ENCODE data around the gene RICTOR. TPM values are rescaled to one million over a fixed set of nuclear protein-coding genes. Genes with fewer than 3 reads are reported as not detected.
"Not testable (repeated sequence)": the region's sequence is repeated elsewhere in the genome, so short reads cannot be mapped to it uniquely, and the experiment has no call there.

The RICTOR gene
- total RNA-seq, 2 experiments from 2014 or later = 23.2 to 28.5 TPM

DNA sequence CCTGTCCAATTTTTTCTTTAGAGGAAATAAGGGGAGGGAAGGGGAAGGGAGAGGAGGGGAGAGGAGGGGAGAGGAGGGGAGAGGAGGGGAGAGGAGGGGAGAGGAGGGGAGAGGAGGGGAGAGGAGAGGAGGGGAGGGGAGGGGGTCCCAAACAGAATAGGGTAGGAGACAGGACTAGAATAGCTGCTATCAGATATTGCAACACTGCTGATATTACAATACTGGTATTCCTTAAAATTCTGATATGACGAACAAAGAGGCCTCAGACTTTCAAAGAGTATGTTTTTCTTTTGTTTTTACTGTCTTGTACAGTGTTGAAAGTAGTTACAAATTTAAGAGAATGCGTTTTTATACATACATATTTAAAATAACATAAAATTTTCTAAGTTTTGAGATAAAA is 67.5 kb downstream of the RICTOR start:
- H3K27me3 Mint-ChIP-seq = no peaks in the 10 kb centered on the region
- H3K9me3 Mint-ChIP-seq (ENCODE audit: low read depth) = peaks cover 10% of the 10 kb centered on the region
- no peak overlapping the region for H3K4me3 Mint-ChIP-seq
- ChIA-PET CTCF (interaction anchor here (1.5 kb wide), 1 partner anchor 61 kb away, joined by 4 read pairs; no protein-coding TSS in a partner anchor), POLR2A (no interaction called here)
- H3K27ac Mint-ChIP-seq = no peak overlapping the region
- peaks cover 42% of the 10 kb centered on the region for H3K4me1 Mint-ChIP-seq
- intact Hi-C loops (cut with DNase I, micrococcal nuclease) = loop anchor here (5.0 to 10.0 kb wide), 3 partner anchors 66 to 558 kb away; partner anchors contain the start of gene RICTOR (in 2 of the 2)
- DNase-seq (no peak), ATAC-seq (no peak)
- H3K36me3 Mint-ChIP-seq (ENCODE audit: low read depth) = peaks cover 34% of the 10 kb centered on the region

DNA sequence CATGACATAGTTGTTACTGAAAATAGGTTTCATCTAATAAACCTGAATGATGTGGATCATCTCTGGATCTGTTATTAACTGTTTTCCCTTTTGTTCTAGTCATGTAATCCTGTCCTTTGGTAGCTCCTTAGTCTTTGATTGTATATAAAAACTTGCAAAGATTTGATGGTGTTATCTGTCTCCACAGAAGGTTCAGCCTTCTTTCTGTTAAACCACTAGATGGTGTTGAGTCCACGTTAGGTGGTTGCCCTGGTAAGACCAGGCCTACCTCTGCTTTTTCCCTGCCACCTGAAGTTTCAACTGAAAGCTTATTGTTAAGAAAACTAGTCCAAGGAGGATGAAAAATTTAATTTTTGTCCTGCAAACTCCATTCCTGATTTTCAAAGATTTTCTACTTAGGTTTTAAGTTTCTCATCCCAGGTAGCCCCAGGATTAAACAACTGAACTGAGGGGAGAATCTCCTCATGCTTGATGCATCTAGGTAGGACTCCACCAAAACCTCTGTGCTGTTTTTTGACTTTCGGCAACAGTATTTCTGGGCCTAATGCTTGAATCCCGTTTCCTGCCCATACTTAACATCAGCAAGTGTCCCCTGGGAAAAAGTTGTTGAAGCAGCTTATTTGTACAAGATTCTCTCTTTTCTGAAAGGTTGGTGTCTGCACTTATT is 68.5 kb downstream of the RICTOR start:
- intact Hi-C loops (cut with DNase I, micrococcal nuclease) = loop anchor here (5.0 to 10.0 kb wide), 3 partner anchors 67 to 559 kb away; partner anchors contain the start of gene RICTOR (in 2 of the 2)
- no peak overlapping the region for H3K27ac Mint-ChIP-seq
- H3K9me3 Mint-ChIP-seq (ENCODE audit: low read depth) = peaks cover 7% of the 10 kb centered on the region
- DNase-seq (peak; percentile 13), ATAC-seq (peak; percentile 60)
- H3K36me3 Mint-ChIP-seq (ENCODE audit: low read depth) = peaks cover 27% of the 10 kb centered on the region
- no peaks in the 10 kb centered on the region for H3K27me3 Mint-ChIP-seq
- ChIA-PET POLR2A (no interaction called here), CTCF (interaction anchor here (0.8 to 2.2 kb wide), 5 partner anchors 9 to 277 kb away, joined by 3 to 12 read pairs (median 4); no protein-coding TSS in a partner anchor)
- peaks cover 51% of the 10 kb centered on the region for H3K4me1 Mint-ChIP-seq
- H3K4me3 Mint-ChIP-seq = no peak overlapping the region

DNA sequence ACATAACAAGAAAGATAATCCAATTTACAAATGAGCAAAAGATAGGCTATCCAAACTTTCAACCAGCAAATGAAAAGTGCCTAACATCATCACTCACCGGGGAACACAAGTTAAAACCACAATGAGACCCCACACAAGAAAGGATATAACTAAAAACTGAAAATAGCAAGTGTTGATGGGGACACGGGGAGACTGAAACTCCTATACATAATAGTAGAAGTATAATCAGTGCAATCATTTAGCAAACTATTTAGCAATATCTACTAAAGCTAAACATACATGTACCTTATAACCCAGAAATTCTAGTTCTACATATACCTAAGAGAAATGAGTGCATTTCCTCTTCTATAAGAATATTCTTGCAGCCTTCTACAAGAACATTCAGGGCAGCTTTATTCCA is 72.5 kb downstream of the RICTOR start:
- Mint-ChIP-seq H3K4me3 (no peak overlapping the region), H3K9me3 (ENCODE audit: low read depth) (peaks cover 6% of the 10 kb centered on the region), H3K4me1 (peaks cover 53% of the 10 kb centered on the region), H3K27ac (no peak overlapping the region), H3K36me3 (ENCODE audit: low read depth) (peaks cover 34% of the 10 kb centered on the region), H3K27me3 (no peaks in the 10 kb centered on the region)
- POLR2A ChIA-PET = interaction anchor here (0.7 kb wide), 2 partner anchors 68 to 283 kb away, joined by 3 to 4 read pairs; no protein-coding TSS in a partner anchor
- no peak for DNase-seq
- peak; percentile 33 for ATAC-seq
- intact Hi-C loops (cut with DNase I, micrococcal nuclease) = loop anchor here (5.0 to 10.0 kb wide), 2 partner anchors 281 to 563 kb away; no protein-coding TSS in a partner anchor
- CTCF ChIA-PET = no interaction called here

DNA sequence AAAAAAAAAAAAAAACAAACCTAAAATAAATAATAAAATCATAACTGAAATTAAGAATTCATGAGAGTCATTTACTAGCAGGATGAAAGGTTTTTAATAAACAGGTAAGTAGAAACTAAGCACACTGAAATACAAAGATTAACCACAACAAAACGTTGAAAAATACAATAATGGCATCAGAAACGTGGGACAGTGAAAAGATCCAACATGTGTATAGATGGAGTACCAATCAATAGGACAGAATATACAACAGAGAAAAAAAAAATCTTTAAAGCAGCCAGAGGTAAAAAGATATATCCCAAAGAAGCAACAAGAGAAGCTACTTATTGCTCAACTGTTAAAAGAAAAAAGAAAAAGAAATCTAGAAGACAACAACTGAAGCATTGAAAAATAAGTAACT is 75.2 kb downstream of the RICTOR start:
- intact Hi-C loops (cut with DNase I, micrococcal nuclease) = no loop called here
- H3K27me3 Mint-ChIP-seq = no peaks in the 10 kb centered on the region
- DNase-seq (no peak), ATAC-seq (no peak)
- CTCF ChIA-PET = interaction anchor here (0.7 kb wide), 1 partner anchor 82 kb away, joined by 3 read pairs; no protein-coding TSS in a partner anchor
- peaks cover 37% of the 10 kb centered on the region for H3K4me1 Mint-ChIP-seq
- peaks cover 36% of the 10 kb centered on the region for H3K36me3 Mint-ChIP-seq (ENCODE audit: low read depth)
- no peak overlapping the region for H3K4me3 Mint-ChIP-seq
- H3K9me3 Mint-ChIP-seq (ENCODE audit: low read depth) = peaks cover 6% of the 10 kb centered on the region
- POLR2A ChIA-PET = no interaction called here
- no peak overlapping the region for H3K27ac Mint-ChIP-seq

DNA sequence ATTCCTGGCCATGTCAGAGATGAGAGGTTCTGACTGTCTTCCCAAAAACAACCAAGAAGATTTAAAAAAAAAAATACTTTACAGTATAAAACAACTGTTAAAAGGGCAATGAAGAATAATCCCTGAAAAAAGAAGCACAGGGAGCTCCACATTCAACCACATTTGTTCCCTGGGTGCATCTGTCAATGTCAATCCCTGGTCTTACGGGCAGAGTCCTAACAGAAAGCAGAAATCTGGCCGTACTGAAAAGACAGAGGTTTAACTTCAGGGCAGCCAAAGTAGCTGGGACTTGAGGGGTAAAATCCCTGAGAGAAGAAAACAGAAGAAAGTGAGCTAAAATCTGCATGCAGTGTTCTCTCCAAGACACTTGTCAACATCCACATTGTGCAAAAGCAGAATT is 76.6 kb downstream of the RICTOR start:
- ChIA-PET POLR2A (no interaction called here), CTCF (interaction anchor here (0.6 to 1.1 kb wide), 5 partner anchors 74 to 220 kb away, joined by 3 to 4 read pairs (median 3); no protein-coding TSS in a partner anchor)
- Mint-ChIP-seq H3K27me3 (no peaks in the 10 kb centered on the region), H3K27ac (no peak overlapping the region), H3K36me3 (ENCODE audit: low read depth) (peaks cover 37% of the 10 kb centered on the region), H3K4me3 (no peak overlapping the region), H3K4me1 (peaks cover 29% of the 10 kb centered on the region), H3K9me3 (ENCODE audit: low read depth) (peaks cover 6% of the 10 kb centered on the region)
- DNase-seq (no peak), ATAC-seq (no peak)
- intact Hi-C loops (cut with DNase I, micrococcal nuclease) = no loop called here

DNA sequence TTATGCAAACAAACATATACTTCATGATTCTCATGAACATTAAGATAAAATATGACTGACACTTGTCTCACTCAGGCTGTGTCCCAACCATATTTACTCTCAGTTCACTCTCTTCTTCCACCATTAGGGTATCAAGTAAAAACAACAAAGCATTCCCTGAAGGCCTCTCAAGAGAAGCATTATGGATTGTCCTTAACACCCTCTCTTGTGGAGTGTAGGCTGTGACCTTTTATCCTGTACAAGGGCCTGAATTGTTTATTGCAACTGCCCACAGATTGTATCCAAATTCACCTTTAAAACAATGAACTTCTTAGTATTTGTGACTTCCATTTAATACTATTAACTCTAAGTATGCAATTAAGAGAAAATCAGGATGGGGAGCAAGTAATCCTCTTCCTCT is 78.1 kb downstream of the RICTOR start:
- no peak overlapping the region for H3K27ac Mint-ChIP-seq
- CTCF ChIA-PET = interaction anchor here (0.7 kb wide), 1 partner anchor 124 kb away, joined by 3 read pairs; no protein-coding TSS in a partner anchor
- peaks cover 31% of the 10 kb centered on the region for H3K36me3 Mint-ChIP-seq (ENCODE audit: low read depth)
- intact Hi-C loops (cut with DNase I, micrococcal nuclease) = no loop called here
- no peak overlapping the region for H3K4me3 Mint-ChIP-seq
- DNase-seq (no peak), ATAC-seq (no peak)
- peaks cover 6% of the 10 kb centered on the region for H3K9me3 Mint-ChIP-seq (ENCODE audit: low read depth)
- H3K4me1 Mint-ChIP-seq = peaks cover 14% of the 10 kb centered on the region
- H3K27me3 Mint-ChIP-seq = no peaks in the 10 kb centered on the region
- POLR2A ChIA-PET = no interaction called here

DNA sequence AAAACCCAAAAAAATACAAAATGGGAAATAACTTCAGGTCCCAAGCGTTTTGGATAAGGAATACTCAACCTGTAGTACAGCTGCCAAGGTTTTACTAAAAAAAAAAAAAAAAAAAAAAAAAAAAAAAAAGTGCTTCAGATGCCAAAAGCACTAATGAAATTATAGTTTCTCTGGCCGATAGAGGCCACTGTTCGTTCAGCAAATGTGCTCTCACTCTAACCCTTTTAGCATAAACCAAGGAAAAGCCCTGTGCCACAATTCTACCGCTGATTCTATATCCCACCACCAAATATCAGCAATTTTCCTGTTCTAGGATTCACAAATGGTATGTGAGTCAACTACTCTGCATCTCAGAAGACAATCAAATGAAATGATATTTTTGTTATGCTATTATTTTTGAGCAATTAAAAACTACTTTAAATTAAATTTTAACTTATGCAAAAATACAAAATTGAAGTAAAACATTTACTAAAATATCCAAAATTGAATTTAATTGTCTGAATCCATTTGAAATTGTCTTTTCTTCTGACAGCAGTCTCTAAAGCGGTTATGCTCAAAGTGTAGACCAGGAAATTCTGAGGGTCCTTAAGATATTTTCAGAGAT is 79.8 kb downstream of the RICTOR start:
- Mint-ChIP-seq H3K9me3 (ENCODE audit: low read depth) (peaks cover 4% of the 10 kb centered on the region), H3K36me3 (ENCODE audit: low read depth) (peaks cover 32% of the 10 kb centered on the region), H3K4me1 (peaks cover 4% of the 10 kb centered on the region), H3K4me3 (no peak overlapping the region), H3K27ac (no peak overlapping the region), H3K27me3 (no peaks in the 10 kb centered on the region)
- intact Hi-C loops (cut with DNase I, micrococcal nuclease) = loop anchor here in 1 of 2 experiments (5.0 kb wide), 1 partner anchor 198 kb away; no protein-coding TSS in a partner anchor
- CTCF ChIA-PET = interaction anchor here (1.4 kb wide), 1 partner anchor 85 kb away, joined by 6 read pairs; no protein-coding TSS in a partner anchor
- ATAC-seq (peak; percentile 36), DNase-seq (peak; percentile 31)
- POLR2A ChIA-PET = no interaction called here

DNA sequence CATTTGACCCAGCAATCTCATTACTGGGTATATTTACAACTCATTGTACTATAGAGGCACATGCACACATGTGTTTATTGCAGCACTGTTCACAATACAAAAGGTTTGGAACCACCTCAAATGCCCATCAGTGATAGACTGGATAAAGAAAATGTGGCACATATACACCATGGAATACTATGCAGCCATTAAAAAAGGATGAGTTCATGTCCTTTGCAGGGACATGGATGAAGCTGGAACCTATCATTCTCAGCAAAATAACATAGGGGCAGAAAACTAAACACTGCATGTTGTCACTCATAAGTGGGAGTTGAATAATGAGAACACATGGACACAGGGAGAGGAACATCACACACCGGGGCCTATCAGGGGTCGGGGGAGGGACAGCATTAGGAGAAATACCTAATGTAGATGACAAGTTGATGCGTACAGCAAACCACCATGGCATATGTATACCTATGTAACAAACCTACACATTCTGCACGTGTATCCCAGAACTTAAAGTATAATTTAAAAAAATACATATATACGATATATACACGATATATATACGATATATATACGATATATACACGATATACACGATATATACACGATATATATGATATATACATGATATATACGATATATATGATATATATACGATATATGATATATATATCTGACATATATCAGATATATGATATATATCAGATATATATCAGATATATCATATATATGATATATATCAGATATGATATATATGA is 84.1 kb downstream of the RICTOR start:
- H3K4me3 Mint-ChIP-seq; H3K9me3 Mint-ChIP-seq (ENCODE audit: low read depth); H3K4me1 Mint-ChIP-seq; ATAC-seq; CTCF ChIA-PET; DNase-seq; H3K27ac Mint-ChIP-seq; H3K27me3 Mint-ChIP-seq; POLR2A ChIA-PET: not testable (repeated sequence)
- peaks cover 50% of the 10 kb centered on the region for H3K36me3 Mint-ChIP-seq (ENCODE audit: low read depth)
- intact Hi-C loops (cut with DNase I, micrococcal nuclease) = loop anchor here in 1 of 2 experiments (5.0 kb wide), 1 partner anchor 202 kb away; no protein-coding TSS in a partner anchor

DNA sequence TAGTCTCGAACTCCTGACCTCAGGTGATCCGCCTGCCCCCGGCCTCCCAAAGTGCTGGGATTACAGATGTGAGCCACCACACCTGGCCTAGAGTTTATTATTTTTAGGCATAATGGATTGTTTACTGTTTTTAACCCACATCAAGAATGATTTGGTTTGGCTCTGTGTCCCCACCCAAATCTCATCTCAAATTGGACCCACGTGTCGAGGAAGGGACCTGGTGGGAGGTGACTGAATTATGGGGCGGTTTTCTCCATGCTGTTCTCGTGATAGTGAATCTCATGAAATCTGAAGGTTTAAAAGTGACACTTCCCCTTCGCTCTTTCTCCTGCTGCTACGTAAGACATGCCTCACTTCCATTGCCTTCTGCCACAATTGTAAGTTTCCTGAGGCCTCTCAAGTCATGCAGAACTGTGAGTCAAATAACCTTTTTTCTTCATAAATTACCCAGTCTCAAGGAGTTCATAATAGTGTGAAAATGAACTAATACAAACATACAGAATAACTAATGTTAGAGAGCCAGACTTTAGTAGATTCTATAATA is 88.2 kb downstream of the RICTOR start:
- CTCF ChIA-PET = no interaction called here
- POLR2A ChIA-PET = no interaction called here
- DNase-seq = no peak
- Mint-ChIP-seq H3K27me3 (no peaks in the 10 kb centered on the region), H3K36me3 (ENCODE audit: low read depth) (peaks cover 41% of the 10 kb centered on the region), H3K4me3 (no peak overlapping the region), H3K4me1 (peaks cover 2% of the 10 kb centered on the region), H3K9me3 (ENCODE audit: low read depth) (peaks cover 10% of the 10 kb centered on the region), H3K27ac (no peak overlapping the region)
- intact Hi-C loops (cut with DNase I, micrococcal nuclease) = no loop called here
- ATAC-seq = no peak

DNA sequence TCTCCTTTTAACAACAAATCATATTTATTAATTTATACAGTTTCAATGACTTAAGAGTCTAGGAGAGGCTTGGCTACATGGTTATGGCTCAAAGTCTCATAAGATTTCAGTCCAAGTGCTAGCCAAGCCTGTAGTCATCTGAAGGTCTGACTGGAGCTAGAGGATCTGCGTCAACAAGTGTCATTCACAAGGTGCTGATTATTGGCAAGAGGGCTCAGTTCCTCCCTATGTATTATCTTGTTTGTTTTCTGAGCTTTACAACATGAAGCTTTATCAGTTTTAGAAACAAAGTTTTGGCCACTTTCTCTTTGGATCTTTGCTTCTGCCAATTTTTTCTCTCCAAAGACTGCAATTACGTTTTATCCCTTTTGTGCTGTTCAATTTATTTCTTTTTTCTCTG is 94.7 kb downstream of the RICTOR start:
- no peaks in the 10 kb centered on the region for H3K9me3 Mint-ChIP-seq (ENCODE audit: low read depth)
- ATAC-seq = no peak
- H3K36me3 Mint-ChIP-seq (ENCODE audit: low read depth) = peaks cover 5% of the 10 kb centered on the region
- POLR2A ChIA-PET = no interaction called here
- DNase-seq = no peak
- peaks cover 3% of the 10 kb centered on the region for H3K4me1 Mint-ChIP-seq
- CTCF ChIA-PET = interaction anchor here (0.5 to 0.6 kb wide), 3 partner anchors 25 to 633 kb away, joined by 3 to 6 read pairs (median 3); no protein-coding TSS in a partner anchor
- no peak overlapping the region for H3K4me3 Mint-ChIP-seq
- no peaks in the 10 kb centered on the region for H3K27me3 Mint-ChIP-seq
- H3K27ac Mint-ChIP-seq = no peak overlapping the region
- intact Hi-C loops (cut with DNase I, micrococcal nuclease) = no loop called here

DNA sequence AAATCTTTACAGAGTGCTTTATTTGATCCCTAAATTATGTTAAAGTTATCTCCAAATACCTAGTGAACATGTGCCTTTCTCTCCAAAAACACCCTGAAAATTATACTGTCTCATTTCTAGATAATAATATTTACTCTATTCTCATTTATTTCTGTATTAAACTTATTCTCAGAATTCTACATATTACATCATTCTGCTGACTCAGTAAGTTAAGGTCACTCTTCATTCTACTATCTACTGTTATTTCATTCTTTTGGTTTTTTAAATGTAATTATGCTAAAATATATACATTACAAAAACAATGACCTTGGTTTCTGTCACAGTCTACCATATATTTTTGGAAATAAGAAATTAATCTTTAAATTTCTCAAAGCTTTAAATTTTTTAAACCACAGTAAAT is 96.2 kb downstream of the RICTOR start:
- H3K27ac Mint-ChIP-seq = no peak overlapping the region

More for the DNA sequence above, 96.2 kb downstream of the RICTOR start:
- H3K9me3 Mint-ChIP-seq (ENCODE audit: low read depth) = no peaks in the 10 kb centered on the region
- no peaks in the 10 kb centered on the region for H3K27me3 Mint-ChIP-seq
- intact Hi-C loops (cut with DNase I, micrococcal nuclease) = no loop called here
- H3K4me3 Mint-ChIP-seq = no peak overlapping the region
- DNase-seq (no peak), ATAC-seq (no peak)
- peaks cover 7% of the 10 kb centered on the region for H3K4me1 Mint-ChIP-seq
- POLR2A ChIA-PET = no interaction called here
- CTCF ChIA-PET = interaction anchor here (0.9 kb wide), 1 partner anchor 15 kb away, joined by 3 read pairs; no protein-coding TSS in a partner anchor
- H3K36me3 Mint-ChIP-seq (ENCODE audit: low read depth) = peaks cover 11% of the 10 kb centered on the region

All from activated CD4-positive, alpha-beta T cell treated with anti-CD3 and anti-CD28 coated beads for 36 hours (primary cell).